Stimulated activated CD8-positive, alpha-beta memory T cell treated with anti-CD3 and anti-CD28 coated beads, Interleukin-4, amount 100 ng/mL, for 4 hours (primary cell): ENCODE data around the gene ST6GALNAC2.
"Not testable (repeated sequence)": the region's sequence is repeated elsewhere in the genome, so short reads cannot be mapped to it uniquely, and the experiment has no call there.

Experiments used
- DNase-seq, 2 donors: peaks; one replicate each; pipeline ENCODE4 v3.0.0-alpha.2; 2020; ENCODE audit warnings: low read depth in 2 of 2, low spot score in 1 of 2

ST6GALNAC2 gene

DNA sequence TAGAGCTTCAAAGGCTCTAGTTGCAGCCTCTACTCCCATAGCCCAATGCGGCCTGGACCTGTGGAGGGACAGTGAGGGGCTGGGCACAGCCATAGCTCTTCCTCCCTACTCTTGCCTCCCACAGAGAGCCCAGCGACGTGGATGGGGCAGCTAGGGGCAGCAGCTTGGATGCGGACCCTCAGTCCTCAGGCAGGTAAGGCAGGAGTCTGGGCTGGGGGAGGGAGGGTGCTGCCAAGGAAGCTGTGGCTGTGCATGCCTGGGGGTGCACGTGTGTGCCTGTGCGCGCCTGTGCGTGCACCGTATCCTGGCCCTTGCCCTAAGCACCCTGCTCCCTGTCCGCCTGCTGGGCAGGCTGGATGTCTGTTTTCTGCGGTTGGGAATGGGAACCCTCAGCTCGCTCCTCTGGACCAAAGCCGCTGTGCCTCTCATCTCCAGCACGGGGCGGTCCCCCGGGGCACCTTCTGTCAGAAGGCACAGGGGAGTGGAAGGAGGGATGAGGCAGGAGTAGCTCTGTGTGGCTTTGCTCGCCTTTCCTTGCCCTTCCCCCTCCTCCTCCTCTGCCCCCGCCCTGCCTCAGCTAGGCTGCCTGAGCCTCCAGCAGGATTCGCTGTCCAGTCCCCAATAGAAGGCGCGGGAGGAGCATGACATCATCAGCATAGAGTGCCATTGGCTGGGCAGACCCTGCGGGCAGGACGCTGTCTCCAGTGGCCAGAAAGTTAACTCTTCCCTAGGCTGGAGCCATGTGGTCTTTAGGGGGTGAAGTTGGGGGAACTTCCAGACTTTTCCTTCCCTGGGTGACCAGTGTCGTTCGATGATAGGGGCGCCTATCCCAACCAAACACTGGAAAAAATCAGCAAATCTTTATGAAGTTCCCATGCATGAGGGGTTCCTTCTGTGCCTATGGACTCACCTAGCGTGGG is 45.0 kb downstream of the ST6GALNAC2 start:
- no peak for DNase-seq

DNA sequence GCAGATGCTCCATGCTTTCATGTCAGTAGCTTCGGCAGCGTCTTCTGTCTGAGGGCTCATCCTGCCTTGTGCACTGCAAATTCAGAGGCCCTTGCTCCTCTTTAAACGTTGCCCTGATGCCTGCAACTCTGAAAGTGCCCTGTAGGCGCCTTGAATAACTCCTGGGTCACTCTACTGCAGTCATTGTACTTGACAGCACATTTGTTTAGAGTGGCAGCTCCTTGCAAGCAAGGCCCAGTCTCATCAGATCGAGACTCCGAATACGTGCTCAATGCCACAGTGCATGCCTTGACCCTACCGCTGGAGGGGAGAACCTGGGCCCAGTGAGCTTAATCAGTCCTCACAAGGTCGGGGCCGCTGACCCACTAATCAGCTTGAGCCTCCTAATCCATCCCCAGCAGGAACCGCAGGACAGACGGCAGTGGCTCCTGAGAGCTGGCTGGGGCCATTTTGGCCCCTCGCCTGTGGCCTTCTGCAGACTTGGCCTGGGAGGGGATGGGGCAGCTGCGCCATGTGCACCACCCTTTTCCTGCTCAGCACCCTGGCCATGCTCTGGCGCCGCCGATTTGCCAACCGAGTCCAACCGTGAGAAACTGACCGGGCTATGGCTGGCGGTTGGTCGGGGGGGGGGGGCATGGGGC is 45.9 kb downstream of the ST6GALNAC2 start, which contains the start of gene PRCD:
PRCD (plus strand) TSS at position 414 of the 641 bp plus-strand sequence; CDS start at position 512, 98 bp downstream.
- DNase-seq: no peak

- no peak for DNase-seq
Measured at GRCh38 chr17:76538941-76539570, 46.6 kb downstream of the ST6GALNAC2 start.

GRCh38 chr17:76538281-76538931 is 47.3 kb downstream of the ST6GALNAC2 start:
- no peak for DNase-seq

GRCh38 chr17:76537578-76538280 is 47.9 kb downstream of the ST6GALNAC2 start, which contains the start of gene CYGB:
CYGB (minus strand) TSS chr17:76537709; CDS start chr17:76537542, 167 bp downstream.
- no peak for DNase-seq

DNA sequence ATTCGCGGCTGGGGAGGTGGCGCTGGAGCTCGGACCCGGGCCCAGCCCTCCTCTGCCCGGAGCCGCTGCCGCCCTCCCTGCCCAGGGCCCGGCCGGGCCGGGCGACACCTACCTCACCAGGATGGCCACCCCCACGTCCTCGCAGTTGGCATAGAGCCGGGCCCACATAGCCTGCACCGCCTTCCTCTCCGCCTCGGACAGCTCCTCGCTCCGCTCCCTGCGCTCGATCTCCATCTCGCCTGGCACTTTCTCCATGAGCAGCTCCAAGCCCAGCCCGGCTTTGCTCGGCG is 48.4 kb downstream of the ST6GALNAC2 start:
- no peak for DNase-seq

- DNase-seq: no peak
Measured at GRCh38 chr17:76536511-76537287, 49.0 kb downstream of the ST6GALNAC2 start.

DNA sequence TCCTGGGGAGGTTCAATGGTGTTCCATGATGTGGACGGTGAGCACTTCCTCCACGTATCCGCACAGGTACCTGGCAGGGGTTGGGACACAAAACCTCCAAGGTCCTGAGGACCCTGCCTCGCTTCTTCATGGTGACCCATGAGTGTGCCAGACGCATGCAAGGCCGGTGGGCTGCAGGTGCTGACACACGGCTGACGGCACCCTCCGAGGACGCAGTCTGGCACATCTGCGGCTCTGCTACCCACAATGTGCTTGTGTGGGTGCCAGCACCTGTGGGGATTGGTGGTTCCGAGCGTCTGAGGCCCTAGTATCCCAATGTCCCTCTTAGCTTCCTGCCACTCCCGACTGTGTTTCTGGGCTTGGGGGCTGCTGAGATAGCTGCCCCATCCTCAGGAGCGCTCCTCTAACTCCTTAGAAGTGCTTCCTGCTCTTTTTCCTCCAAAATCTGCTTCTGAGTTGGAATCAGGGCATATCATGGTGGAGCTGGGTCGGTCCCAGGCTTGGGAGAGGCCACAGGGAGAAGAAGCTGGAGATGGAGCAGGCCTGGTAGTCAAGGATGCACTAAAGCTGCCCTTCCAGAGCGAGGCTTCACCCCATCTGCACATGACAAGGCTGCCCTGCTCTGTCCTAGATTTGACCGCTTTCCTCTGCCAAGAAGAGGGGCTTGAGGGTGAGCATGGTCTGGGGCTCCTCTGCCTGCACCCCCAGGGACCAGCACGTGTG is 49.7 kb downstream of the ST6GALNAC2 start:
- DNase-seq: no peak

DNA sequence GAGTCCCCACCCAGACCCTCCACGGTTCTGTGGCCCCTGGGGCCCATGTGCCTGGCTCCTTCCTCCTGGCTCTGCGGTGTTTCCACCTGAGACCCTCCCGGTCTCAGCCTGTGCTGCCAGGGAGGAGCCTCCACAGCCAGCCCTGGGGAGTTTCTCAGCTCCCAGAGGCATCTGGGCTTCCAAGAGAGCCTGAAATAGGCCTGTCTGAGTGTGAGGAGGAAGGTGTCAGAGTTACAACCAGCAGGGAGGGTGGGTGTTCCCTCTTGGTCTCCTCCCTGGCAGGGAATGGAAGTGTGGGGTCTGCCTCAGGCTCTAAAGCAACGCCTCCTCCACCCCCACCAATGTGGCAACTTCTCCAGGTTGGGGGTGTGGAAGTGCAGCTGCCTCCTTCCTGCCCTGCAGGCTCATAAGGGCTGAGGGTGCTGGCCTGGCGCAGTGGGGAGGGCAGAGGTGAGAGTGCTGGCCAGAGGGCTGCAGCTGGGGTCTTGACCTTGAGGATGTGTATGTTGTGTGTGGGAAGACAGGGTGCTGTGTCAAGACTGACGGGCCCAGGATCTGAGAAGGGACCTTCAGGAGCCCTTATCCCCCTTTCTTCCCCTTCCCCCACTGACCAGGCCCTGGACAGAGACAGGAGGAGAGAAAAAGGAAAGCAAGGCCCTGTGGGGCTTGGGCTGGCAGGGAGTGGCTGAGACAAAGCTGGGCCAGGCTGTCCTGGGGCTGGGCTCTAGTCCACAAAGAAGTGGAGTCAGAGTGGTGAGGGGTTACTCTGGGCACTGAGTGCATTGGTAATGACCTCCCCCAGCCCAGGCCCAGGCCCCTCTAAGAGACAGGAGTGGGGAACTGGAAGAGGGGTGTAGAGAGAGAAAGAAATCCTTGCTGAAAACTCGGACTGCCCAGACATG is 50.6 kb downstream of the ST6GALNAC2 start:
- no peak for DNase-seq

DNA sequence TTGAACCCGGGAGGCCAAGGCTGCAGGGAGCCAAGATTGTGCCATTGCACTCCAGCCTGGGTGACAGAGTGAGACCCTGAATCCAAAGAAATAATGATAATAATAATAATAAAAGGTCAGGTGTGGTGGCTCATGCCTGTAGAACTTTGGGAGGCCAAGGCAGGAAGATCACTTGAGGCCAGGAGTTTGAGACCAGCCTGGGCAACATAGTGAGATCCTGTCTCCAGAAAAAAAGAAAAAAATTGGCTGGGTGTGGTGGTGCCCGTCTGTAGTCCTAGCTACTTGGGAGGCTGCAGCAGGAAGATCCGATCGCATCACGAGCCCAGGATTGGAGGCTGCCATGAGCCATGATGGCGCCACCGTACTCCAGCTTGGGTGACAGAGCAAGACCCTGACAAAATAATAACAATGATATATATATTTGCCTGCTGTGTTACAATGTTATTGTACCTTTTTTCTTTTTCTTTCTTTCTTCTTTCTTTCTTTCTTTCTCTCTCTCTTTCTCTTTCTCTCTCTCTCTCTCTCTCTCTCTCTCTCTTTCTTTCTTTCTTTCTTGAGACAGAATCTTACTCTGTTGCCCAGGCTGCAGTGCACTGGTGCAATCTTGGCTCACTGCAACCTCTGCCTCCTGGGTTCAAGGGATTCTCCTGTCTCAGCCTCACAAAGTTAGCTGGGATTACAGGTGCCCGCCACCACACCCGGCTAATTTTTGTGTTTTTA is 51.9 kb downstream of the ST6GALNAC2 start:
- DNase-seq: not testable (repeated sequence)

DNA sequence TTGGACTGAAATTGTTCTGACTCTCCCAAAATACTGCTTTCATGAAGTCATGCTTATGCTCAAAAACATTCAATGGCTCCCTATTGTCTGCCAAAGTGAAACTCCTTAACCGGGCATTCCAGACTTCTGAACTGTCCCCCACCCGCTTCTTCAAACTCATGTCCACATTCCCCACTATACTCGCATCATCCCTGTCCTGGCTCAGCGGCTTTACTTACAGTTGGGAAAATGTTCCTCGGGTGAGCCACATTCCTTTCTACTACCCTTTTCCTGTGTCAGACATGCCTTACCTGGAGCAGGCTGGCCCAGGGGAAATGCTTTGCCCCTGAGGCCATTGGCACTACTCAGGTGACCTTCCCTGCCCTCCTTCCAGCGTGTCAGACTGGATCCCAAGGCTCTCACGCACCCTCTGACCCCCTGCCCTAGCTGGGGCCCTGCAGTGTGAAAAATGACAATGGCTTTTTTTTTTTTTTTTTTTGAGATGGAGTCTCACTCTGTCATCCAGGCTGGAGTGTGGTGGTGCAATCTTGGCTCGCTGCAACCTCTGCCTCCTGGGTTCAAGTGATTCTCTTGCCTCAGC is 53.5 kb downstream of the ST6GALNAC2 start:
- no peak for DNase-seq

GRCh38 chr17:76531486-76532038 is 54.1 kb downstream of the ST6GALNAC2 start:
- DNase-seq: no peak

- no peak for DNase-seq
Measured at GRCh38 chr17:76530811-76531485, 54.7 kb downstream of the ST6GALNAC2 start.

DNA sequence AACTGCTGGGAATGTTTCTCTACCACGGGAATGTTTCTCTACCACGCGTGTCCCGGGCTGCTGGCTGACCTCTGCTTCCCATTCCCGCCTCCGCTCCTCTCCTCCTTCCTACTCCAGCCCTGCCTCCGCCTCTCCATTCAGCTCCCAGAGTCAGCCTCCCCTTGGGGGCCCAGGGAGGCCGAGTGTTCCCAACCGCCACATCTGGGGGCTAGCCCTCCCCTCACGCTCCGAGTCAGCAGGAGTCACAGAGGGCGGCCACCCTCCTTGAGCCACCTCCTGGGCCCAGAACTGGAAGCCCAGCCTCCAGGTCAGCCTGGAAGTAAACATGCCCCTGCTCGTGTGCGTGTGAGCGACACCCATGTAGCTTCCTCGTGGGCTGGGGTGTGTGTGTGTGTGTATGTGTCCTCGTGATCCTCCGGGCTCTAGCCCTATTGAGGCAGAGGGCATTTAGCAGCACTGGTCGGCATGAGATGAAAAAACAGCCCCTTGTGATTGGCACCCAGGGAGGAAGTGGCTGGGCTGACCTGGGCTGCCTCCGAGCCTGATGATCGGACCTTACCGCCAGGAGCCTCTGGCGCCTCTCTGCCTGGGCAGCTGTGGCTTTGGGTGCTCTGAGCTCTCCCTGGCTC is 55.5 kb downstream of the ST6GALNAC2 start:
- DNase-seq: no peak

DNA sequence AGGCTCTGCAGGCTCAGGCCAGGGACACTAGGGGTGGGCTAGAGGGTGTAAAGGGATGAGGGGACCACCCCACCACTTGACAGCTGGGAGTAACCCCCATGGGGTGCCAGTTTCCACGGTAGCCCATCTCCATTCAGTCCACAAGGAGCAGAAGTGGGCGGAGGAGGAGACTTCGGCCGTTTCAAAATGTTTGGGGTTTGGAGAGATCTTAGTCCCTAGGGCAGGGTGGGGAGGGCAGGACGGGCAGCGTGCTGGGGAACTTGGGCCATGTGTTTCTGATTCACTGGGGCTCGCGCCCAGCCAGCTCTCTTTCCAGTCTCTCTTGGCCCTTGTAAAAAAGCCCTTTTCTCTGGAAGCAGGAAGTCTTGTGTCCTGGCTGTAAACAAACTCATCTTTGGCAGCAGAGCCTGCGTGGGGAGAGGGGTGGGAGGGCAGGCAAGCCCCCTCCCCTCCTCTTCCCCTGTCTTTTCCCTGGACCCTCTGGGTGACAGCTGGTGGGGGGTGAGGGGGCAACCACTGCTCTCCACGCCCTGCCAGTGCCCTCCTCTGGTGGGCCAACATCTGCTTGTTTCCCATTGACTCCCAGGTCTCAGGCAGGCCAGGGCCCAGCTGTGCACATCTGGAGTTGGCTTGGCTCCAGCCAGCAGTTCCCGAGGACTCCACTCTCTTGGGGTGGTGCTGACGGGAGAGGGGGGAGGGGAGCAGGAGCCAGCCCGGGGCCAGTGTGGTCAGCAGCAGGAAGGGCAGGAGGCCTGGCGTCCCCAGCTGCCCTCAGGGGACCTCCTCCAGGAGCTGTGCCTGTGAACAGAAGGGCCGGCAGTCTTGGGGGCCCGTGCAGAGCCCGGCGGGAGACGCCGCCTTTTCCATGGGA is 56.2 kb downstream of the ST6GALNAC2 start:
- DNase-seq: no peak
